ENCODE data around the gene CLTB.

DNA sequence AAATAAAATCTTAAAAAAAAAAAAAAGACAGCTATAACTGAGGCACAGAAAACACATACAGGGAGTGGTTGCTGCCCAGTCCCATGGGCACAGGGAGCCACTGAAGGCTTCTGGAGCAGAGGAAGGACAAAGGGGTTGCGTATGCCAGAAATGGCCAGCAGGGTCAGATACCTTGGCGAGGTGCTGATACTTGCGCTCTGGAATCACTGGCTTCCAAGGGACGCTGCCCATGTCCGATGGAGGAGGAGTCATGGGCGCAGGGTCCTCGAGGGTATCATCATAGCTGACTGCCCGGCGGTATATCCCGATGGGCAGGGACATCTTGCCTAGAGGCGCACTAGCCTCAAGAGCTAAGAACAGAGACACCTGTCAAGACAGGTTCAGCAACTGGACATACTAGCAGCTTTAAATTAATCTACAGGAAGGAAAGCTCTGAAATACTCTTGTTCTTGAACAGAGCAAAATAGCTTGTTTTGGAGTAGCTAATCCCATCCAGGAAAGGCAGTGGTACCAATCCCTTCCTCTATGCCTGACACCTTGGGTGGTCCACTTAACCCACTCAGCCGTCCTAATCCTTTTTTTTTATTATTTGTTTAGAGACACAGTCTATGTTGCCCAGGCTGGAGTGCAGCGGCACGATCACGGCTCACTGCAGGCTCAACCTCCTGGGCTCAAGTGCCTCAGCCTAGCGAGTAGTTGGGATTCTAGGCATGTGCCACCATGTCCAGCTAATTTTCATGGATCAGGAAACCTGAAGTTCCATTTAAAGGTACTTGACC, 60.8 kb downstream of the CLTB start:
- TF ChIP-seq YY1 (IDR thresholded peaks at IDR 0.05; ENCODE audit: low read depth) (no peak), ZBTB7A (IDR thresholded peaks at IDR 0.05; ENCODE audit: low read depth) (no peak), TAF1 (IDR thresholded peaks at IDR 0.05; ENCODE audit: low read depth) (no peak), EGR1 (IDR thresholded peaks at IDR 0.05) (no peak), FOXM1 (IDR thresholded peaks at IDR 0.05; ENCODE audit: borderline replicate concordance, low read depth) (no peak), TEAD4 (IDR thresholded peaks at IDR 0.05) (no peak), RAD21 (IDR thresholded peaks at IDR 0.05; ENCODE audit: low read depth) (no peak), EP300 (IDR thresholded peaks at IDR 0.05; ENCODE audit: borderline replicate concordance) (no peak), NFIC (IDR thresholded peaks at IDR 0.05) (no peak), CEBPB (IDR thresholded peaks at IDR 0.05) (no peak)
- TF ChIP-seq, protein P1, sequence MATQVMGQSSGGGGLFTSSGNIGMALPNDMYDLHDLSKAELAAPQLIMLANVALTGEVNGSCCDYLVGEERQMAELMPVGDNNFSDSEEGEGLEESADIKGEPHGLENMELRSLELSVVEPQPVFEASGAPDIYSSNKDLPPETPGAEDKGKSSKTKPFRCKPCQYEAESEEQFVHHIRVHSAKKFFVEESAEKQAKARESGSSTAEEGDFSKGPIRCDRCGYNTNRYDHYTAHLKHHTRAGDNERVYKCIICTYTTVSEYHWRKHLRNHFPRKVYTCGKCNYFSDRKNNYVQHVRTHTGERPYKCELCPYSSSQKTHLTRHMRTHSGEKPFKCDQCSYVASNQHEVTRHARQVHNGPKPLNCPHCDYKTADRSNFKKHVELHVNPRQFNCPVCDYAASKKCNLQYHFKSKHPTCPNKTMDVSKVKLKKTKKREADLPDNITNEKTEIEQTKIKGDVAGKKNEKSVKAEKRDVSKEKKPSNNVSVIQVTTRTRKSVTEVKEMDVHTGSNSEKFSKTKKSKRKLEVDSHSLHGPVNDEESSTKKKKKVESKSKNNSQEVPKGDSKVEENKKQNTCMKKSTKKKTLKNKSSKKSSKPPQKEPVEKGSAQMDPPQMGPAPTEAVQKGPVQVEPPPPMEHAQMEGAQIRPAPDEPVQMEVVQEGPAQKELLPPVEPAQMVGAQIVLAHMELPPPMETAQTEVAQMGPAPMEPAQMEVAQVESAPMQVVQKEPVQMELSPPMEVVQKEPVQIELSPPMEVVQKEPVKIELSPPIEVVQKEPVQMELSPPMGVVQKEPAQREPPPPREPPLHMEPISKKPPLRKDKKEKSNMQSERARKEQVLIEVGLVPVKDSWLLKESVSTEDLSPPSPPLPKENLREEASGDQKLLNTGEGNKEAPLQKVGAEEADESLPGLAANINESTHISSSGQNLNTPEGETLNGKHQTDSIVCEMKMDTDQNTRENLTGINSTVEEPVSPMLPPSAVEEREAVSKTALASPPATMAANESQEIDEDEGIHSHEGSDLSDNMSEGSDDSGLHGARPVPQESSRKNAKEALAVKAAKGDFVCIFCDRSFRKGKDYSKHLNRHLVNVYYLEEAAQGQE (IDR thresholded peaks at IDR 0.05; ENCODE audit: low read depth), result no peak
- TF ChIP-seq, protein P2, sequence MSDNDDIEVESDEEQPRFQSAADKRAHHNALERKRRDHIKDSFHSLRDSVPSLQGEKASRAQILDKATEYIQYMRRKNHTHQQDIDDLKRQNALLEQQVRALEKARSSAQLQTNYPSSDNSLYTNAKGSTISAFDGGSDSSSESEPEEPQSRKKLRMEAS (IDR thresholded peaks at IDR 0.05), result no peak
- TF ChIP-seq, protein P3, sequence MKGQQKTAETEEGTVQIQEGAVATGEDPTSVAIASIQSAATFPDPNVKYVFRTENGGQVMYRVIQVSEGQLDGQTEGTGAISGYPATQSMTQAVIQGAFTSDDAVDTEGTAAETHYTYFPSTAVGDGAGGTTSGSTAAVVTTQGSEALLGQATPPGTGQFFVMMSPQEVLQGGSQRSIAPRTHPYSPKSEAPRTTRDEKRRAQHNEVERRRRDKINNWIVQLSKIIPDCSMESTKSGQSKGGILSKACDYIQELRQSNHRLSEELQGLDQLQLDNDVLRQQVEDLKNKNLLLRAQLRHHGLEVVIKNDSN (IDR thresholded peaks at IDR 0.05), result no peak
